Measurements from ENCODE around the gene CPA3.

CPA3 gene

DNA sequence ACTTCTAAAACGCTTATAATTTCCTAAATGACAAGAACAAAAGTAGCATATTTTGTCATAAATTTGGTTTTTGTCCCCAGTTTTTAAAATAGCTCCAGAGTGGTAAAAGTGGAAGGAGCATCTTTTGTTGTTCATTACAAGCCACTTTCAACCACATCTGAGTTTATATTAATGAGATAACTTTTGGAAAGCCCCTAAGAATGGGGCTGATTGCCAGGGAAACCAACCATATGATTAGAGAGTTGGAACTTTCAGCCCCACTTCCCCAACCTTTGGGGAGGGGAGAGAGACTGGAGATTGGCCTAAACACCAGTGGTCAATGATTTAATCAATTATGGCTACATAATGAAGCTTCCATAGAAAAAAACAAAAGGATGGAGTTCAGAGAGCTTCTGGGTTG is 57.4 kb downstream of the CPA3 start:
- DNase-seq: no peak

DNA sequence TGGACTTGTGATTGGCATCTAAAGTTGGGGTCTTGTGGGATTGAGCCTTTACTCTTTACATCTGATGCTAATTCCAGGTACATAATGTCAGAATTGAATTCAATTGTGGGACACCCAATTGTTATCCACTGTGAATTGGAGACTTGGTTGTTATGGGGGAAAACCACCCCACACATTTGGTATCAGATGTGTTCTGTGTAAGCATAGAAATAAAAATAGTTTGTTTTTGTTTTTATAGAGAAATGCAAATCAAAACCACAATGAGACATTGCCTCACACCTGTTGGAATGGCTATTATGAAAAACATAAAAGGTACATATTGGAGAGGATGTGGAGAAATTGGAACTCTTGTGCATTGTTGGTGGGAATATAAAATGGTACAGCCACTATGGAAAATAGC is 58.5 kb downstream of the CPA3 start:
- no peak for DNase-seq

- no peak for DNase-seq
These were observed 59.5 kb downstream of the CPA3 start for GRCh38 chr3:148924562-148924961.

GRCh38 chr3:148925845-148926244 is 60.7 kb downstream of the CPA3 start:
- DNase-seq: no peak

- no peak for DNase-seq
These were observed 65.7 kb downstream of the CPA3 start for GRCh38 chr3:148930752-148931151.

DNA sequence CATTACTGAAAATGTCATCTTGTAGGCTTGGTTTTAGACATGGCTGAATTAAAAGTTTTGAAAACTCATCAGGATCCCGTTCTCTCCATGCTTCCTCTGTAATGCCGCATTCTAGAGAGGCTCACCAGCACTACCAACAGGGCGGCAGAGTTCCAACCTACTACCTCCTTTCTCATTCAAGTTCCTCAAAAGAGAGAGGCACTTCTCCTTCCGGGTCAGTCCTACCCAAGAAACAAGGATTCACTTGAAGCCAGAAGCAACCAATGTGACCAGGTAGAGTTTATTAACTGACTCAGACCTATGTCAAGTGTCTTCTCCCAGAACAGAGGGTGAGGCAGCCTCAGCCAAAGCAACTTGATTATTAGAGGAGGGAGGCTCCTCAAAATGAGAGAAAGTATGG is 66.5 kb downstream of the CPA3 start:
- DNase-seq: no peak

GRCh38 chr3:148932972-148933371 is 67.9 kb downstream of the CPA3 start:
- DNase-seq: no peak

DNA sequence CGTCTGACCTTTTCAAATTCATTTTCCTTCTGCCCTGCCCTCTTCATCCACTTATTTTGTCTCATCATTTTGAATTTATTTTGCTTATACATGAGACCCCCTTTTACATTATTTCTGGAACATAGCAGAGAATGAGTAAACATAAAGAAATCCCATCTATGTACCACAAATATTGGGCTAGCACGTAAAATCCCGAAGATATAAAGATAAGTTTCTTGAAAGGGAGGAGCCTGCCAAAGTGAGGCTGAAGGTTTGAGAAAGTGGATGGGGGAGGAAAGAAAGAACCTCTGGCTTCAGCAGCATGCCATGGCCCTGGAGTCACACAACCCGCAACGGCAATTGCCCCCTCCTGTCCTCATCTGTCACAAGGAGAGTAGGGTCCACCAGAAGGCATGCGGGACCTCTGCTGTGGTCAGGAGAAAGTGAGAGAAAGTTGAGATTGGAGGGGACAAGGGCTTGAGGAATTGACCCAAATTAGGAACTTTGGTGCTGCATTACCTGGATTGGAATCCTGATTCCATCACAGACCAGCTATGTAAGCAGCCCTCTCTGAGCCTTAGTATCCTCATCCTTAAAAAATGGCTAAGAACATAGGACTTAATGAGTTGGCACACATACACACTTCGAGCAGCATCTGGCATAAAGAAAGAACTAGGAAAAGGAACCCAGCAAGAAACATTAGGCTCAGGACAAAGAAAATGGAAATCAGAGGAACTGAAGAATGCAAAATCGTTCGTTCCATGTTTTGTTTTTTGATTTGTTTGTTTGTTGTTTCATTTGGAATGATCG is 72.6 kb downstream of the CPA3 start:
- DNase-seq: no peak

- no peak for DNase-seq
These were observed 73.2 kb downstream of the CPA3 start for GRCh38 chr3:148938306-148938705.

GRCh38 chr3:148938936-148939335 is 73.8 kb downstream of the CPA3 start:
- no peak for DNase-seq

- DNase-seq: no peak
These were observed 75.9 kb downstream of the CPA3 start for GRCh38 chr3:148940983-148941382.

DNA sequence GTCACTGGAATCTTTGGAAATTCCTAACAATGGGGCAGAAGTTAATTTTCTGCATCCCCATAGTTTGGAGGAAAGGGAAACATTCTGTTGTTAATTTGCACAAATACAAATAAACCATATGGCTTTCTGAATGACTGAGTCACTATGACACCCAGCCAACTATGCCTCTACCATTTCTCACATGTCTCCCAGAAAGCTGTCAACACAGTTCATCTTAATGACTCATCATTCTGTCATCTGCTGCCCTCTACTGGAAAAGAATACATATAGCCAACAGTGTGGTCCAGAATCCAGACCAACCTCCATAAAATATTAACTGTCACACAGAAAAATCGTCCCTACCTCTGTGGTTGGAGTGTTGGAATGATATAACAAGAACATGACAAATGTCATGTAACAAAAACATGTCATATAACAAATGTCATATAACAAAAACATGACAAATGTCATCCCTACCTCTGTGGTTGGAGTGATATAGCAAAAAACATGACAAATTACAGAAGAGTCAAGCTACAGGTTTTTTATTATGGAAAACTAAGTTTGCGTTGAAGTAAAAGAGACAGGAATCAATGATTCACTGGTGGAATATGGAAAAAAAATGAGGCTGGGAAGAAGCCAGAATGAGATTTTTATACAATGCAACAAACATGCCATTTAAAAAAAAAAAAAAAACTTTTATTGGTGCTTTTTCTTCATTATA is 78.6 kb downstream of the CPA3 start:
- no peak for DNase-seq

GRCh38 chr3:148945116-148945515 is 80.0 kb downstream of the CPA3 start:
- DNase-seq: no peak

All from activated CD4-positive, CD25-positive, alpha-beta regulatory T cell (primary cell).